ENCODE measurements around the gene GFOD1.

The GFOD1 gene

DNA sequence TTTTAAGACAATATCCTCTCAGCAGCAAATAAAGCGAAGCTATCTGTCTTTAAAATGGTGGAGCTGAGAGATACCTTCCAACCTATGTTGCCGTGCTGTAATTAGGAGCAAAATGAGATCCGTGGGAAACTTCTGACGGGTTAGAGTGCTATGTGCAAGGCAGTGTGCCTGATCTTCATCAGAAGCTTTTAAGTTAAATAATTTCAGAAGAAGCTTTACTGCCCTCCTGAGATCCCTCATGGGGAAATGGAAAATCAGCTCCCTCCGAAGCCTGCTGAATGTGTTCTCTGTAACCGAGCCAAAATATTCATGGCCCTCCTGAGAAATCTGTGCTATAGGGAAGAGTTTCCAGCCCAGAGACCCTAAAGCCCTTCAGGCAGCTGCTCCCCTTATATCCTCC, 115.3 kb downstream of the GFOD1 start:
- no peak for DNase-seq

DNA sequence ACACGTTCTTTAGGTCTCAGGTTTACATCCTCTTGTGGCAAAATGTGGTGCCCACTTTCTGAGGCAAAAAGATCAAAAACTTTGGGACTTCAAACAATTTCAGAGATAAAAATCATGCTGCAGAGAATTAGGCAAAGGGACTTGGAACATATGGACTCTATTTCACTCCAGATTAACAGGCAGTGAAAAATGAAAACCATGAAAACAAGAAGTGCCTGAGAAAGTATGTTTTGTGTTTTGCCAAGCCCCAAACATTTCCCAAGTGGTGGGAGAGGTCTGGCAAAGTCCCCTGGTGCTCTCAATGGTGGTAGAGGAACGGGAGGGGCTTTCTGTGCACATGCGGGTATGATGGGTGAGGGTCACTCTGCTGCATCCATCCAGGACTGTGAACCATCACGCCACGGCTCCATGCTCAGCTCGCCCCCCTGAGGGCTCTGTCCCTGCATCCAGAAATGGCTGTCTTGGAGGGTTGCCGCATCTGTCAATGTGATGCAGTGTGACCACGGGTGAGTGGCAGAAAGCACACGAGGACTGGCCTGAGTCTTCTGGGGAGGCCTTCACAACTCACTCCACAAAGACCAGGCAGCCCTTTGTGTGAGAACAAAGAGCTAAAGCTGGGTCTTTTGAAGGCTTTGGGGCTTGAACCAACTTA, 115.9 kb downstream of the GFOD1 start:
- DNase-seq, result no peak

DNA sequence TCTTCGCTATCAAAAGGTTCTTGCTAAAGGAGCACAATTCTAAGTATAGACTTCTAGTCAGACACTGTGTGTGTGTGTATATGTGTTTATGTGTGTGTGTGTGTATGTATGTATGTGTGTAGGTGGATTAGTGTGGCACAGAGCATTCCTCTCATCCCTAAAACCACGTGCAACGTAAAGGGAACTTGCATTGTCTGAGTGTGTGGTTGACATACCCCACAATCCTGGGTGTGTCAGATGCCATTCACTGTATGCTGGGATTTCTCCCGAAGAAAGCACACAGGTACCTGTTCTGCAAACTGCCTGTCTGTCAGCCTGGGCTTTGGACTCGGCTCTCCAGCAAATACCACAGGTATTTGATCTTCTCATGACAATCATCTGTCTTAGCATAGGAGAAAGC, 116.8 kb downstream of the GFOD1 start:
- DNase-seq, result no peak

DNA sequence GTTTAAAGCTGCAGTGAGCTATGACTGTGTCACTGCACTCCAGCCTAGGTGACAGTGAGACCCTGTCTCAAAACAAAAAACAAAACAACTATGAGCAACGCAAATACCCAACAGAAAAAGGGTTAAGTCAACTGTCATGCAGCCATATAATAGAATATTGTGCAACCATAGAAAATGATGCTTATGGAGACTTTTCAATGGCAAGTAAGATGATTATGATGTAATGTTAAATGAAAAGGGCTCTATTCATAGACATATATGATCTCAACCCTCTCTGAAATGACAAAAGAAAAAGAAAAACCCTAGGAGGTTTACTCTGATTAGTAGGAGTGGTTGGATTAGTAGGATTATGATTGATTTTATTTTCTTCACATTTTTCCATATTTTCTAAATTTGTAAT, 117.8 kb downstream of the GFOD1 start:
- DNase-seq, result no peak

DNA sequence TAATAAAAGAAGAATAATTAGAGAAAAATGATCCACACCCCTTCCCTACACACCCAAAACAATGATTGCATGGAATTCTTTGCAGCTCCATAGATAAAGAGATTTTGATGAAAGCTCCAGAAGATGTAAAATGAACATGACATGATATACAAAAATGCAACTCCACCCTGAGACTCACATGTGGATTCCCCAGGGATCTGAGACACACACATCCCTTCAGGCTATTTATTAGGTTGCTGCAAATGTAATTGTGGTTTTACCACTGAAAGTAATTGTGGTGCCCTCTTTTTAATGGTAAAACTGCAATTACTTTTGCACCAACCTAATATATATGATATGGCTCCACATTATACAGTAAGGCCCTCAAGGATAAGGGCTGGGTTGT, 118.7 kb downstream of the GFOD1 start:
- DNase-seq, result no peak

DNA sequence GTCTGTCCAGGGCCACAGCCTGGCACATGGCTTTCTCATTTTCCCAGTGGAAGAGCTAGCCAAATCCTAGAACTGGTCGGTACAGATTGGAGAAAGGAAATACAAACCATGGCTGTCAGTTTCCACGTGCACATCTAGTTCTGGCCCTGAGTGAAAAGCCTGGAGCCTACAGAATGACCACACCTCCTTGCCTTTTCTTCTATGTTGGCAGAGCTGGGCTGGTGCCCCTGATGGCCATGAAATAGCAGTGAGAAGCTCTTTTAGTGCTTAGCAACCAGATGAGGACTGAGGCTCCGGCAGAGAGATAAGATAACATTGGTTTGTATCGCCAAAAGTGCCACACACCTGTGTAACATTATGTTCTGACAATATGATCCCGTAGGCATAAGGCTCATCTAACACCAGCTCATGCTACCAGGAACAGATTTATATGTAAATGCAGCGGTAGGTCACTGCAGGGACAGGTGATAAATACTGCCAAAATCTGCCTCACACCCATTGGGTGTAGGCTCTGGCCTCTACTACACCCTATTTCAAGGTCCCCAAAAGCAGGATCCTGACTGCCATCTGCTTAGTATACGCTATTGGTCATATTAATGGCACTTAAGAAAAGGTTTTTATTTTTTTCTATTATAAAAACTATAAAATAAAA, 119.2 kb downstream of the GFOD1 start:
- DNase-seq, result no peak

DNA sequence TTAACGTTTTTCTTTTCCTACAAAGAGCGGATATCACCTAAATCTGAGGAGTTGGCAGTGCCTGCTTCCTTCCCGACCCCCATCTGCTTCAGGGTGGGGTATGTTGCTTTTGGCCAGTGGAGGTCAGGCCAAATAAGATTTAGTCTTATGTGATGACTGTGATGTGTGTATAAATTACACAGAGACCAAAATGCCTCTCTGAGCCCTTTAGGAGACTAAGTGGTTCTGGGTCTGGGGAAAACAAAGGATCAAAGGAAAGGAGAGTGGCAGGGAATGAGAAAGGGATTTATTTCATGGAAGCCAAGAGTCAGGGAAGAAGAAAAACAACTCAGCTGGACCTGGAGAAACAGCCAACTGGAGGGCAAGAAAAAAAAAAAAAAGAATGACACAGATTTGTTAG, 120.0 kb downstream of the GFOD1 start:
- no peak for DNase-seq

DNA sequence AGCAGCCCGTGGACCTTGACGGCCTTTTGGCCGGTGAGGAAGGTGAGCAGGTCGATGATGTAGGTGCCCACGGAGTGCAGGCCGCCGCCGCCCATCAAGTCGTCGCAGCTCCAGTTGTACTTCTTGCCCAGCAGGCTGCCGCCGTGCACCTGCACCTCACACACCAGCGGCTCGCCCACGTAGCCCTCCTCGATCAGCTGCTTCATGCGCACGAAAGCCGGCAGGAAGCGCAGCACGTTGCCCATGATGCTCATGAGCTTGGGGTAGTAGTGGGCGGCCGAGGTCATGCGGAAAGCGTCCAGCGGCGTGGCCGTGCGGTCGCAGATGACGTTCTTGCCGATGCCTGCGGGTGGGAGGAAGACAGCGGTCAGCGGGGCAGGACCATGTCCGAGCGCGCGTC, 122.1 kb downstream of the GFOD1 start:
- DNase-seq, result no peak

DNA sequence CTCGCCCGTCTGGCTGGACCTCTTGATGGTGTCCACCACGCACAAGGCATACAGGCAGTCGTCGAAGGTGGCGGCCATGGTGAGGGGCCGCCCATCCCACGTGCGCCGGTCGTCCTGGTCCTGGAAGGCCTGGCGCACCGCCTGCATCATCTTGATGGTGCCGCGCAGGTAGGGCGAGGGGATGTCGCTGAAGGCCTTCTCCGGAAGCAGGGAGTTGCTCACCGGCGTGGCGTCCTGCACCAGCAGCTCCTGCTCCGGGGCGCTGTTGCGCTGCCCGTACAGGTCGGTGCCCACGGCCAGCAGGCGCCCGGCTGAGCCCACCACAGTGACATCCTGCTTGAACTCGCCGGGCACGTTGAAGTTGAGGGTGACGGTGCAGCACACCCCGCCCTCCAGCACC, 122.6 kb downstream of the GFOD1 start:
- DNase-seq, result no peak

DNA sequence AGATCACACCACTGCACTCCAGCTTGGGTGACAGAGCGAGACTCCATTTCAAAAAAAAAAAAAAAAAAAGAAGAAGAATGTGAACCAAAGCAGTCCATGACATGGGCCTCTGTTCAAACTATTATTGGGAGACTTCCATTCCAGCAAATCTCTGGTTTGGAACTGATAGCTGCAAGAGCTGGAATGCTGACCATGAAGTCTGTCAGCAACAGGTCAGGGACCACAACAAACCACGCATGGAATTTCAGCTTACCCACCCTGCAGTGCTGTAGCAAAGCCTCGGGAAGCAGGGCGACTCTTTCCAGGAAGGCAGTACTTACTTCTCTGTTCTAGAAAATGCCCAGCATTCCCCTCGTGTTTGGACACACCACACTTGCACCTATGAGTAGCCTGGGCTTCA, 125.0 kb downstream of the GFOD1 start:
- DNase-seq, result no peak

DNA sequence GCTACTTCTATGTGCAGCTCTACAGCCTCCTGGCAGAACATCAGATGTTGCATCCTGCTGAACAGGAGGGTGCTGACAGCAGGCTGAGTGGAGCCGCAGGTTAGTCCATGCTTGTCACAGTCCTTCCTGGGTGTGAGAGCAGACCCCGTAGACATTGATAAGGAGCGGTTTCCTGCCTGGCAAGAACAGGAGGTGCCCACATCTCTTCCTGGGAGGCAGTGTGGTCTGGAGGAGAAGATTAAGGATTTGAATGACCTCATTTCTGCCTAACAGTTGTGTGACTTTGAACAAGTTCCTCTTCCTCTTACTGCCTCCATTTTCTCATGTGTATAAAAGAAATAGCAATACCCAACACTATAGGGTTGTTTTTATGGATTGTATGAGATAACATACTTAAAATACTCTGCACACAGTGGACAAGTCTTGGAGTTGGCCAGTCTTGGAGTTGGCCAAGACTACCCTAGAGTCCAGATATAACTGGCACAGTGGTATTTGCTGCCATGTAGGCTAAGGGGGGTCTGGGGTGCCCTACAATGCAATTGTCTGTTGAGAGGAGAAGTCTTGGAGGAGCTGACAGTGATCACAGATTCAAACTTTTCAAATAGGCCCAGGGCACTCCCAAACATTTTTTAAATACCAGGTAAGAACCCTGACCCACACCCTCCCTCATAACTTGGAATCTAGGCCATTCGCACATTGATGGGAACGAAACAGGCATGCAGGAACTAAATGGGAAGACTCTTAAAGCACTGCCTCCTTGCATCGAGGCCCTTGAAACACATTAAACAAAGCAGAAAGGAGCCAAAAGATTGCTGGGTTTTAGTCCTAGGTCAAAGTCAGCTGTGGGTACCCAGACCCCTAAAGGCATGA, 126.5 kb downstream of the GFOD1 start:
- no peak for DNase-seq

DNA sequence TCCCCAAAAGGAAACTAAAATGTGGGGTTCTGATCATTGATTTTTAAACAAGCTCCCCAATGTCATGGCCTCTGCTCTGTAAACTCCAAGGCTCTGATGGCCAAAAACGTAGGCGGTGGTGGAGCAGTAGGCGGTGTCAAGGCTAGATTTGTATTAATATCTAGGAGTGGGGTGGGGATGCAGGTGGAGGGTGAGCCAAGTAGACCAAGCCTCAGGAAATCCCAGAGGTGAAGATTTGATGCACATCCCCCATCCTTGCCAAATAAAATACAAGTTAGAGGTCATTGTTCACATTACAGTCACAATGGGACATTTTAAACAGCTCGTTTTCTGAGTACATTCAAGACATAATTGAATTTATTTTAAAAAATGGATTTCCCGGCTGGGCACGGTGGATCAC, 128.1 kb downstream of the GFOD1 start:
- DNase-seq, result no peak

DNA sequence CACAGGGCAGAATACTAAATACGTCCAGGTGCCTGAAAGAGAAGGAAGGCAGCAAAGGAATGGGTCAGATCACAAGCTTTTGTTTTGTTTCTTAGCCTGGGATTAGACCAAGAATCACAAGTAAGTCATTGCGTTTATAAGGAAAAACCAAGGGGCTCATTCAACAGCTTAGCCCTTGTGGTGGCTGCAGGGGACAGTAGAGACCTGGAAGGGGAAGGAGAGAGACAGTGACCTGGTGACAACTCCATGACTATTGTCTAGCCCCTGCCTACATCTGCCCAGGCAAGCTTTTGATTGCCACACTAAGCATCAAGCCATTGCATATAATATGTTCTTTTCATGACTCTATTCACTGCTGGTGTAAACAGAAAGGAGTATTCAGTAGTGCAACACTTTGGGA, 128.9 kb downstream of the GFOD1 start:
- no peak for DNase-seq

DNA sequence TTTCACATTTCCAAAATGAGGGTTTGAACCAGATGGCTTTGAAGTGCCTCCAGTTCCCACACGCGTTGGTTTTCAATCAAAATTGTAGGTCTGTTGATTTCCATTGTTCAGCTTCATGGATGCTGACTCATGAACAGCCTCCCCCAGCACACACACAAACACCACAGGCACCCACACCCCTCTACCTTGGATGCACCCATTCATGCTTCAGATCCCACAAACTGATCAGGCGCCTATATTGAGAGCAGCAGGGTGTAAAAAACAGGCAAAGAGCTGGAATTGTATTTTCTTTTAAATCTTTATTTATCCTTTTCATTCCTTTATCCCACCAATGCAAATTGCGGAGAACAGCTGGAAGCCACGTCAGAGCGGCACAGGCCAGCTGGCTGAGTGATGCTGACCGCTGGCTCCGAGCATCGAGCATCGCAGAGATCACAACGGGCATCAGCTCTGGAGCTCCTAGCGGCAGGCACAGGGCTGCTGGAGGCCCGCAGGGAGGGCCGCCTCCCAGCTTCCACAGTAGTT, 129.8 kb downstream of the GFOD1 start:
- peak; percentile 67 for DNase-seq

DNA sequence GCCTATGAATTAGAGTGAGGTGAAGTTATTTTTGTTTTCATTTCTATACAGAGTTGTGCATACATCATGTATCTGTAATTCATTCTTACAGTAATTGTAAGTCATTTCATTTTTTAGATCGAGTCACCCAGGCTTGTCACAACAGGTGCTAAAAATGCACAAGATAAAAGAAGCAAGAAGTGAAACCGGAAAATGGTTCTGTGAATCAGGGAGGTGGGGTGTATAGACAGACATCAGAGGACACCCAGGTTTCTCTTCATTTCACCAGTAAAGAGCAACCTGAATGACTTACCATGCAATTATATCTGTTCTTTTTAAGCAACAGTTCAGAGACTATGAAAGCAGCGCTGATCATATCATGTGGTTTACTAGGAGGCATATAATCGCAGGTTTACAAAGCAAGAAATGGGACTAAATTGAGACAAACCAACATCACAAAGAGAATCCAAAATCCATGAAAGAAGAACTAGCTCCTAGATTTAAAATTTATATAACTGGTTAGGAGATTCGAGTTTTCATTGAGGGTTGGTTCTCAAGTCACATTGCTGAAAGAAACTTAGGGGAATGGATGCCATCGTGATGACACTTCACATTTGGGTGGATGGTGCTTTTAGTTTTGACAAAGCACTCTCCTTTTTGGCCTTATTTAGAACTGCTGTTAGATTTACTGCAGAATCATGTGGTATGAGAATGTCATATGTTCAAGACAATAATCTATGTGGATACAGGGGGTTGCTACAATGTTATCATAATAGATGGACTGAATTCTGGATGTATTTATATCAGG, 131.2 kb downstream of the GFOD1 start:
- no peak for DNase-seq

DNA sequence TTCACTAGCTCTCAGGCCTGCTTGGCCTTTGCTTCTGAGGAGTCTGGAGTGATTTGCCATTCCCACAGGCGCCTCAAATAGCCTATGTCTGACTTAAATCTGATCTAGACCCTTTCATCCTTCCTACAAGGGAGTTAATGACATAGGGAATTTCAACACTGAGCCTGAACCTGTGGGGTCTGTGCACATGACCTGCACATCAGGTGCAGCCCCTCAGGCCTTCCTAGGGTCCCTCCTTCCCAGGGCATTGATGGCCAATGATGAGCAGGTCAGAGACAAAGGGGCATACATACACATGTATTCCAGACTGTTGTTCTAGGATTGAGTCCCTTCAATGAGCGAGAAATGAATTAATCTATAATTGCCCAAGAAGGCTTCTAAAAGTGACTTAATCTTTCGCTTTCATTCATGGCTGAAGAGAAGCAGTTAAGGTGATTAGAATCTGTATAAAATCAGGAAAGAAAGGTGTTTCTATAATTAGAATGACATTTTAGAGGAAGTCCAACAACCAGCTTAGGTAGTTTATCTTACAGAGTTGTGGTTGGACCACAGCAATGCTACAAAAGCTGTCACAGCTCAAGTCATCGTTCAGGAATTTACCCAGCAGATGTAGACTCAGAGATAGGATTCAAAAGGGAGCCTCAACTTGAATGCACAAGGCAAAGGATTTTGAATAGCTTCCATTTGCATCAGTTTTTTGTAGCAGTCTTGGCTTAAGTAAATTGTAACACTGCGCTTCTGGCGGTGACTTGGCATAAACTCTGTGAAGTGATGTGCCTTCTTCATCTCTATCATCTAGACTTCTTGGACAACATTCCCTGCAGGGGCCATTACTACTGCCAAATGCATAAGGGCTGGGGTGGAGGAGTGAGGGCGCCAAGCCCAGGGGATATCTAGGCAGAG, 132.1 kb downstream of the GFOD1 start:
- no peak for DNase-seq

DNA sequence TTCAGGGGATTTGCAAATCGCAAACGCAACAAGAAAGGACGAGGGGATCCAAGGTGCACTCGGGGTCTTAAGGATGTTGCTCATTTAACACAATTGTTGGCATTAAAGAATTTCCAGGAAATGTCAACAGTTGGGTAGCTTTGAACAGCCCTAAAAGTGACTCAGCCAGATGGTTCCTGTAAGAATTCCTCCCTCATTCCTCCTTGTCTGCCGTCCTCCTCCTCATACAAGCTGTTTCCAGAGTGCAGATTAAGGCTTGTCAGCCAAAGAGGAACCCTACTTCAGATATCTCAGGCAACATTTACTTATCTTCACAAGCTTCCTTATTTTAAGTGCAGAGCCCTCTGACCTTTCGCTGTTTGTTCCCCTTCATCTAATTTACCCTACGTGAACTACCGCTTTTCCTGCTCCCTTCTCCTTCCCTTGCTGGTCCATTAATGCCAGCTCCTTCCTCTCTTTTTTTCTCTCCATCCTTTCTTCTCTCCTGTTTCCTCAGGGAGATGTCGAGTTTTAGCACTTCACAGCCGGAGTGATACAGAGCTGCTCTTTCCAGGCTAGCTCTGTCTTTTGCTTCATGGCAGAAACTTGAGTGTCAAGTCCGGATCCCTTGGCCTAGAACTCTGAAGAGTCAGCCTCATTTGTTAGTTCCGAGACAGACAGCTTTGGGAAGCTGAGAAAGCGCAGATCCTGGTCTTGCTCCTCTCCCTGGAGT, 132.9 kb downstream of the GFOD1 start:
- DNase-seq, result no peak

DNA sequence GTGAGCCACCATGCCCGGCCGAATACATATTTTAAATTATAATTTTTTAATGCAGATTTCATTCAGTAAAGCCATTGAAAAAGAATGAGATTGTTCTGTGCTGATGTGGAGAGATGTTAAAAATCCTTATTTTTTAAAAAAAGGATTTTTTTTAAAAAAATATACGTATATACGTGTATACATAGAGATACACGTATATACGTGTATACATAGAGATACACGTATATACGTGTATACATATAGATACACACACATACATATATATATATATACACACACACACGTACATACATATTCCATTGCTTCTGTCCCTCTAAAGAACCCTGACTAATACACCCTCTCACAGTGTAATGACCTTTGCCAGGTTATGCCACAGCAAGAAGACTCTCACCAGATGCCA, 135.2 kb downstream of the GFOD1 start:
- no peak for DNase-seq

DNA sequence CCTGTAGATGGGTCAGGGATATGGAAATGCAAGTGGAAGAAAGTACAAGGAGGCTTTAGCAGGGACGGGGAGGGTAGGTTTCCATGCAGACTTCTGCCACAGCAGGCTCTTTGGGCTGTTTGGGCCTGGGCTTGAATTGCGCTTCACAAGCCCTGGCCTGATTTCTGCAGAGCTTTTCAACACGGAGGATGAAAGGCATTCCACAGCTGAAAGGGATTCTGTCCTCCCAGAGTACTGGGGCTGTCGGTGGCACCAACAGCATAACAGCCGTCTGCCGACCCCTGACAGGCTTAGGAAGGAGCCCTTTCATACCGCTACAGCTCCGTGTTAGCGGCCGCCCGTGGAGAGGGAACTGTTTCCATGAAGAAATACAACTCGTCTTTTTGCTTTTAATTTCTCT, 136.1 kb downstream of the GFOD1 start:
- DNase-seq, result no peak

DNA sequence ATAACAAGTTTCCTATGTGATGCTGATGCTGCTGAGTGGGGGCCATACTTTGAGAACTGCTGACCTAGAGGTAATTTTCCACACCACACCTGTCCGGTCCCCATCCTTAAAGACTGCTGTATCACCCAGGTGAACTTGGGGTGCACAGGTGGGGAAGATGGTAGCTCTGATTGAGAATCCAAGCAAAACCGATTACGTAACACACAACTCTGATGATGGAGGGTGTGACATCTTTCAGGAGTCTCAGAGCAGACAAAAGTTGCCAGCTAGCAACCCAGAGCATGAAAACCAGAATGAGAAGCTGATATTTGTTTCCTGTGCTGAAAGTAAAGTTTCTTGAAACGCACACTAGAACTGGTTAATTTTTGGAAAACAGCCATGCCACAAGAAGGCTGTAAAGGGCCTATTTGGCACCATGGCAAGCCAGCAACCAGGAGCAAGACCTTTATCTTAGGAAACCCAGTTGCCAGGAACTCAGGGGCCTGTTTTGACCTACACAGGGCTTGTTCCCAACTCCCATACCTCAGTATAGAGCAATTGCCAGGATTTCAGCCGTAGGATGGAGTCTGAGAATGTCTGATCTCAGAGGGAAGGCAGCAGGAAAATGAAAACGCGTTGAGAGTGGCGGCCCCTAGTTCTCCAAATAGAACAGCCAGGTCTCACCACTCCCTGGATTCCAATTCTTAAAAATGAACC, 137.4 kb downstream of the GFOD1 start:
- DNase-seq, result no peak
